Omental fat pad (tissue), 4 donors: ENCODE results near the gene MOV10L1. TPM values are rescaled to one million over a fixed set of nuclear protein-coding genes. Genes with fewer than 3 reads are reported as not detected.

Experiments
- ATAC-seq: fragments of 150-250 bp; one replicate; pipeline ENCODE4 v1.9.1; 2016; ENCODE audit warnings: mild to moderate bottlenecking, moderate library complexity; ENCODE audit not compliant: low FRiP score
- DNase-seq: peaks from one replicate; pipeline ENCODE4 v3.0.0-alpha.2; 2019; ENCODE audit warnings: low spot score
- CTCF ChIP-seq, 3 donors: fragments of 450-650 bp; IDR thresholded peaks; one replicate each; pipeline ENCODE4 v1.5.1; 2016 to 2017; ENCODE audit warnings: antibody characterized with exemption in 3 of 3, mild to moderate bottlenecking in 3 of 3, moderate library complexity in 2 of 3
- total RNA-seq, 4 donors: library from RNA; depleted of rRNA; stranded (reverse); fragments of >200 nt; gene quantifications; one replicate each; pipeline ENCODE4 v1.1.0, GENCODE V29; 2016

MOV10L1 gene
- total RNA-seq, 4 donors from 2014 or later: 0.36 to 2.5 (median 0.97) TPM

DNA sequence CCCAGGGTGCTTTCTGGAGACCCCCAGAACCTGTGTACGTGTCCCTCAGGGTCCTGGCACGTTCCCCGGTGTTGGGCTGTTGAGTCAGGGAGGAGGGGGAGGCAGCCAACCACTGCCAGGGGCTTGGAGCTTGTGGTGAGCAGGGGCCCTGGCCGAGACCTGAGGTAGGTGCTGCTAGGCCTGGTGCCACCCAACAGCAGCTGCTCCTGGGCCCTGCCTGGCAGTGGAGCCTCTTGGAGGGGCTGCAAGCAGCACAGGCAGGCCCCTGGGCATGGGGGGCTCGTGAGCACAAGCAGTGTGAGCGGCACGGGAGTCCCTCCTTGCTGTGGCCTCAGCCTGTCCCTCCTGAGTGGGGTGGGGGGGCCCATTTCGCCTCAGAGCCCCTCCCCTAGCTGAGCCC is 103.8 kb downstream of the MOV10L1 start:
- no peak for ATAC-seq
- DNase-seq: no peak
- no peak for TF ChIP-seq CTCF (IDR thresholded peaks at IDR 0.05)

DNA sequence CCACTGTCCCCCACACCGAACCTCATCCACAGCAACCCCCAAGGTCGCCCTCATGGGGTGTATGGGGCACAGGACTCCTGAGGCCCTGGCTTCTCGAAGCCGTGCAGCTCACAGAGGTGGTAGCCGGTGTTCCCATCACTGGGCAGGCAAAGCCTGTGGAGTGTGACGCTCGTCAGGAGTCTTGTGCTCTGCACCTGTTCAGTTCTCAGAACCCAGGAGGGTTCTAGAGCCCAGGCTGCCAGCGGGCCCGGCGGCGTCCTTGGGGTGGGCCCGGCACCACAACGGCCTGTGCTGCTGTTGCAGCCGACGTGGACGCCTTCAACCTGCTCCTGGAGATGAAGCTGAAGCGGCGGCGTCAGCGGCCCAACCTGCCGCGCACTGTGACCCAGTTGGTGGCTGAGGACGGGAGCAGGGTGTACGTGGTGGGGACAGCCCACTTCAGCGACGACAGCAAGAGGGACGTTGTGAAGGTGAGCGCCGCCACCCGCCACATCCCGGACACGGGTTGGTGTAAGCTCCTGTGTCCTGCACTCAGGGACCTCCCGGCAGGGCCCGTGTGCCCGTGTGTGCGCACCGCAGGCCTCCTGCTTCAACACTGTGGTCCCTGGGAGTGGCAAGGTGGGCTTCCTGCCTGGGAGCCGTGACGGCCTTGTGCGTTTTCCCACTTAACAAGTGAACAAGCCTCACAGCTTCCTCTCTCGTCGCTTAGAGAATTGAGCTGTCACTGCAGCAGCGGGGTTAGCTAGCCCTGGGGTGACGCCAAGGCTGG is 104.4 kb downstream of the MOV10L1 start:
- ATAC-seq (no peak), DNase-seq (no peak)
- no peak for TF ChIP-seq CTCF (IDR thresholded peaks at IDR 0.05)

DNA sequence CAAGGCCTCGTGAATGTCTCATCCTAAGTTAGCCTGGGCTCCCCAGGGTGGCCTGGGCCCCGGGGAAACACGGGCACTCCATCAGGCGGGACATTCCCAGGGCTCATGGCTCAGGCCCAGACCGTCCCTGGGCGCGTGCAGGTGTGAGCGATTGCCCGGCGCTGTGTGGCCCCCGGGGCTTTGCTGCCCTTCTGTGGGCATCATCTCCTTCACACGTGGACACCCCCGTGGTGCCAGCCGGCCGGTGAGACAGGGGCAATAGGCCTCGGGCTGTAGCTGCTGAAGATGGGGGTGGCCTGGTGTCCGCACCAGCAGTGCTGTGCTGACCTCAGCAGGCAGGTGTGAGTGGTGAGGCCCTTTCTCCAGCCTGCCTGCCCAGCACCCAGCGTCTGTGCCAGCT is 106.5 kb downstream of the MOV10L1 start:
- DNase-seq: no peak
- TF ChIP-seq CTCF (IDR thresholded peaks at IDR 0.05): no peak
- no peak for ATAC-seq

DNA sequence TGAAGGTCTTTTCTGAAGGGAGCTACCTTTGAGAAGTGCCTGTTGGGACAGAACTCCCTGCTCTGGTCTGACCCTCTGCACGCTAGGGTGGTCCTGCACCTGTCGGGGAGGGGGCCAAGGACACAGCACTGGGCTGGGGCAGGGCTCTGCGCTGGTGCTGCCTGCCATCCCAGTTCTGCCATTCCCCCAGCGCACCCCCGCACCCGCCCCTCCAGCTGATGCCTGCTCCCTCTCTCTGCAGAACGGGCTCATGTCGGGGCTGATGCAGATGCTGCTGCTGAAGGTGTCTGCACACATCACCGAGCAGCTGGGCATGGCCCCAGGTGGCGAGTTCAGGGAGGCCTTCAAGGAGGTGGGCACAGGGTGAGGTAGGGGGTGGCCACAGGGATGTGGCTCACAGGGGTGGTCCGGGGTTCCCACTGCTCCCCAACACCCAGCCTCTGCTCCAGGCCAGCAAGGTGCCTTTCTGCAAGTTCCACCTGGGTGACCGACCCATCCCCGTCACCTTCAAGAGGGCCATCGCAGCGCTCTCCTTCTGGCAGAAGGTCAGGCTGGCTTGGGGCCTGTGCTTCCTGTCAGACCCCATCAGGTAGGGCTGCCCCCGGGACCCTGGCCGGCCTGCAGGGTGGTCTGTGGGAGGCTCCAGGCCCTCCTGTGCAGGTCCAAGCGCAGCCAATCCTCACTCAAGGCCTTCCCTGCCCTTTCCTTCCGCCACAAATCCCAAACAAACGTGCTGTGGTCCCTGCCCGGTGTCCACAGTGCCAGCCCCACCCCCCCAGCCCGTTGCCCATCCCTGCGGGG is 107.4 kb downstream of the MOV10L1 start:
- DNase-seq: no peak
- TF ChIP-seq CTCF (IDR thresholded peaks at IDR 0.05): no peak
- ATAC-seq: no peak

DNA sequence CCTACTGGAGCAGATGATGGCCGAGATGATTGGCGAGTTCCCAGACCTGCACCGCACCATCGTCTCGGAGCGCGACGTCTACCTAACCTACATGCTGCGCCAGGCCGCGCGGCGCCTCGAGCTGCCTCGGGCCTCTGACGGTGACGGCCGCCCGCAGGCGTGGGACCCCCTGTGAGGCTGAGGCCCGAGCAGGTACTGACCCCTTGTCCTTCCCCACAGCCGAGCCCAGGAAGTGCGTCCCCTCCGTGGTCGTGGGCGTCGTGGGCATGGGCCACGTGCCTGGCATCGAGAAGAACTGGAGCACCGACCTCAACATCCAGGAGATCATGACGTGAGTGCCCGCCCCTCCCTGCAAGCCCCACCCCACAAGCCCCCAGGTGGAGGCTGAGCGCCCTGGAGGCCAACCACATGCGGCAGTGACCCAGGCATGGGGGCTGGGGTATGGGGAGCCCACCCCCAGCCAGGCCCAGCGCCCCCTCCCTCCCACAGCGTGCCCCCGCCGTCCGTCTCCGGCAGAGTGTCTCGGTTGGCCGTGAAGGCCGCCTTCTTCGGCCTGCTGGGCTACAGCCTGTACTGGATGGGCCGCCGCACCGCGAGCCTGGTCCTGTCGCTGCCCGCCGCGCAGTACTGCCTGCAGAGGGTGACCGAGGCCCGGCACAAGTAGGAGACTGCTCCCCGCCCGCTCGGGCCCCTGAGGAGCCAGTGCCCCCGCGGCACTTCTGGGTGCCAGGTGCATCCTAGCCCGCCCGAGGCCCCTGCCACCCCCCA is 108.2 kb downstream of the MOV10L1 start:
- no peak for ATAC-seq
- DNase-seq: no peak
- TF ChIP-seq CTCF (IDR thresholded peaks at IDR 0.05): no peak

DNA sequence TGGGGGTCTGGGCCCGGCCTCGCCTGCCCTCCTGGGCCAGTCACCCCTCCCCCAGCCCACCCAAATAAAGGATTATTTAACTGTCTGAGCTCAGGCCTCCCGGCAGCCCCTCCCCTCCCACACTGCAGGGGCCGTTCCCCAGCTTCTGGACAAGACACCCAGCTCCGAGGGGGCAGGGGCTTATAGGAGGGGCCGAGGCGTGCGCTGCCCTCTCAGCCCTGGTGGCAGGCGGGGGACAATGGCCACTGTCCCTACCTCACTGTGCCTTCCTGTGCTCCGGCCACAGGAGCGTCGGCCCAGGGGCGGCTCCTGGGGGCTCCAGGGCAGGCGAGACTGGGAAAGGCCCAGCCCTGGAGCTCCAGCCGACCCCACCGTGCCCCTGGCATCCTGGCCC is 108.8 kb downstream of the MOV10L1 start:
- TF ChIP-seq CTCF (IDR thresholded peaks at IDR 0.05): no peak
- ATAC-seq (no peak), DNase-seq (no peak)
